GM23248 (cell line): ENCODE data around the gene MEMO1. TPM values are rescaled to one million over a fixed set of nuclear protein-coding genes. Genes with fewer than 3 reads are reported as not detected.
"Not testable (repeated sequence)": the region's sequence is repeated elsewhere in the genome, so short reads cannot be mapped to it uniquely, and the experiment has no call there.

ENCODE experiments used
- DNase-seq: peaks from one replicate; pipeline ENCODE4 v3.0.0-alpha.2; 2015
- H2AFZ ChIP-seq: fragments of 200-600 bp; sonication (generic); 2 replicates; pipeline ENCODE4 v1.6.1; 2016; ENCODE audit warnings: antibody characterized with exemption
- H3F3A ChIP-seq: fragments of 200-600 bp; sonication (generic); 2 replicates; pipeline ENCODE4 v1.6.1; 2016; ENCODE audit warnings: mild to moderate bottlenecking, antibody characterized with exemption, mixed run types; ENCODE audit not compliant: insufficient read depth
- H3K27ac ChIP-seq: fragments of 200-600 bp; sonication (generic); 2 replicates; pipeline ENCODE4 v1.5.1; 2016; ENCODE audit warnings: mild to moderate bottlenecking
- H3K27me3 ChIP-seq: fragments of 200-600 bp; sonication (generic); replicated peaks from 2 replicates; pipeline ENCODE4 v1.6.1; 2016; ENCODE audit warnings: mild to moderate bottlenecking; ENCODE audit not compliant: insufficient read depth
- H3K36me3 ChIP-seq: fragments of 200-600 bp; sonication (generic); 2 replicates; pipeline ENCODE4 v1.6.1; 2016; ENCODE audit warnings: low read depth, mild to moderate bottlenecking
- H3K4me1 ChIP-seq: fragments of 200-600 bp; sonication (generic); 2 replicates; pipeline ENCODE4 v1.6.1; 2016; ENCODE audit warnings: mild to moderate bottlenecking; ENCODE audit not compliant: insufficient read depth
- H3K4me2 ChIP-seq: fragments of 200-600 bp; sonication (generic); one replicate; pipeline ENCODE4 v1.6.1; 2016; ENCODE audit warnings: mild to moderate bottlenecking; ENCODE audit not compliant: unreplicated experiment
- H3K4me3 ChIP-seq: fragments of 200-600 bp; sonication (generic); 2 replicates; pipeline ENCODE4 v1.5.1; 2016; ENCODE audit warnings: mild to moderate bottlenecking
- H3K79me2 ChIP-seq: fragments of 200-600 bp; sonication (generic); 2 replicates; pipeline ENCODE4 v1.6.1; 2016; ENCODE audit warnings: mild to moderate bottlenecking; ENCODE audit not compliant: insufficient read depth
- H3K9ac ChIP-seq: fragments of 200-600 bp; sonication (generic); 2 replicates; pipeline ENCODE4 v1.6.1; 2016; ENCODE audit warnings: mild to moderate bottlenecking
- H3K9me2 ChIP-seq: fragments of 200-600 bp; sonication (generic); 2 replicates; pipeline ENCODE4 v1.6.1; 2016; ENCODE audit warnings: mixed run types, mild to moderate bottlenecking, moderate library complexity; ENCODE audit not compliant: insufficient read depth
- H3K9me3 ChIP-seq: fragments of 200-600 bp; sonication (generic); one replicate; pipeline ENCODE4 v1.6.1; 2017; ENCODE audit warnings: low read depth
- H4K20me1 ChIP-seq: fragments of 200-600 bp; sonication (generic); 2 replicates; pipeline ENCODE4 v1.6.0; 2016; ENCODE audit not compliant: insufficient read depth
- EZH2 ChIP-seq: fragments of 200-600 bp; sonication (generic); IDR thresholded peaks from 2 replicates; pipeline ENCODE4 v1.6.1; 2018; ENCODE audit warnings: antibody characterized with exemption, mild to moderate bottlenecking; ENCODE audit not compliant: insufficient read depth, poor library complexity, severe bottlenecking
- EZH2phosphoT487 ChIP-seq: fragments of 200-600 bp; sonication (generic); IDR thresholded peaks from 2 replicates; pipeline ENCODE4 v1.6.1; 2018; ENCODE audit warnings: antibody characterized with exemption, moderate library complexity, mild to moderate bottlenecking, low read depth; ENCODE audit not compliant: insufficient read depth
- WGBS, 2 experiments: methylation state at CpG; one replicate each; pipeline ENCODE4 v1.1.6; 2015 to 2017; ENCODE audit warnings: low lambda C conversion rate in 2 of 2, low coverage in 1 of 2; ENCODE audit errors: missing lambda C conversion rate in 2 of 2; 5-methylcytosine and 5-hydroxymethylcytosine counted together
- in situ Hi-C: fragments of 300-500 bp; cut with MboI; formaldehyde crosslinking; loops from 2 replicates; pipeline ENCODE4 v1.15.0; 2020
- polyA plus RNA-seq: library from polyadenylated mRNA; unstranded; fragments of >200 nt; fragmentation: Nextera tagmentation; extraction: Ambion mirVana; gene quantifications from 2 replicates; pipeline ENCODE4 v1.2.1, GENCODE V29; 2016
- total RNA-seq: library from RNA; depleted of rRNA; stranded (reverse); fragments of >200 nt; shearing (Covaris generic); gene quantifications from 2 replicates; pipeline ENCODE4 v1.2.3, GENCODE V29; 2014

Gene MEMO1
- total and polyA plus RNA-seq, 2 experiments from 2014 or later: 36.2 to 46.3 TPM

DNA sequence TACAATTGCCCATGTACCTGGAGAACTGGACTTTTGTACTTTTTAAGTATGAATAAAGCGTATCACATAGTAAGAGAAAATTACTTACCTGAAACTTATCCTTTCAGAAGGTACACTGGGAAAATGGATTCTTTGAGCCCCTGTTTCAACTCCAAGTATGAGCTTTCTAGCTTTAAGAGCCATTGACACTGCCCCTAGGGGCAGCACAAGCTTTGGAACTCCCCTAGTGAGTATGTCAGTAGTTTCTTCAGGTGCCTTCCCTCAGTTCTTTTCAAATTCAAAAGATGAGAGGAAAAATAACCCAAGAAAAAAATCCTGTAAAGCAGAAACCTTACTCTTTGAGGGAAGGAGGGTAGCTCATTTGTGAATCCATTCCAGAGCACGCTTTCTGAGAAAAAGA is 124.1 kb downstream of the MEMO1 start:
- no peaks in the 10 kb centered on the region for H3K9me3 ChIP-seq
- H2AFZ ChIP-seq: no peak overlapping the region
- no peak overlapping the region for H3K4me3 ChIP-seq
- H4K20me1 ChIP-seq: no peaks in the 10 kb centered on the region; the same call in 1 of the 2 replicates
- no peak overlapping the region for H3K9ac ChIP-seq
- in situ Hi-C loops: no loop called here
- no peak overlapping the region for H3K4me2 ChIP-seq
- no peak overlapping the region for H3K27ac ChIP-seq
- peaks cover 37% of the 10 kb centered on the region for H3K79me2 ChIP-seq
- no peaks in the 10 kb centered on the region for H3F3A ChIP-seq
- DNase-seq: no peak
- 99 to 100% methylated on average over 2 of the region's 2 CpGs for WGBS, 2 experiments
- peaks cover 8% of the 10 kb centered on the region for H3K36me3 ChIP-seq
- H3K9me2 ChIP-seq: no peaks in the 10 kb centered on the region
- no peaks in the 10 kb centered on the region for H3K27me3 ChIP-seq
- 0 out of 2 replicates have a peak, but pooled peaks cover 3% of the 10 kb centered on the region for H3K4me1 ChIP-seq
- TF ChIP-seq EZH2phosphoT487: no peak
- TF ChIP-seq EZH2: no peak

DNA sequence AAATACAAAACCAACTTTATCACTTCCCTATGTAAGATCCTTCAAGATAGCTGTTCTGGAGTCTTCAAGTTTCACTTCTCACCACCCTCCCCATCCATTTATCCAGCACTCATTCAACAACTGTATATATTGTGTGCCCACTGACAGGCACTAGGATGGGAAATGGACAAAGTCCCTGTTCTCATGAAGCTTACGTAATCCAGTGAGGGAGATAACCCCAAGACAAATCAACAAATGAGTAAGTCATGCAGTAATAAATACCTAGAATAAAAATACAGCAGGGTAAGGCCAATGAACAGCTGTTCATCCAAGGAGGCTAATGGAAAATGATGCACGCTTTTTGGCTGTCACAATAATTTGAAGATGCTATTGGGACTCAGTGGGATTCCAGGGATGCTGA is 133.8 kb downstream of the MEMO1 start:
- no peaks in the 10 kb centered on the region for H3K36me3 ChIP-seq
- no peak overlapping the region for H3K4me3 ChIP-seq
- H2AFZ ChIP-seq: no peak overlapping the region
- peaks cover 21% of the 10 kb centered on the region; the same call in 1 of the 2 replicates for H3K79me2 ChIP-seq
- no peak overlapping the region for H3K27ac ChIP-seq
- H3K27me3 ChIP-seq: no peaks in the 10 kb centered on the region
- TF ChIP-seq EZH2phosphoT487: no peak
- TF ChIP-seq EZH2: no peak
- H3K4me2 ChIP-seq: no peak overlapping the region
- H3F3A ChIP-seq: no peaks in the 10 kb centered on the region
- DNase-seq: no peak
- H3K9me3 ChIP-seq: no peaks in the 10 kb centered on the region
- H3K4me1 ChIP-seq: no peaks in the 10 kb centered on the region
- 97 to 100% methylated on average over 2 of the region's 2 CpGs for WGBS, 2 experiments
- in situ Hi-C loops: no loop called here
- no peaks in the 10 kb centered on the region for H3K9me2 ChIP-seq
- no peaks in the 10 kb centered on the region for H4K20me1 ChIP-seq
- H3K9ac ChIP-seq: no peak overlapping the region

DNA sequence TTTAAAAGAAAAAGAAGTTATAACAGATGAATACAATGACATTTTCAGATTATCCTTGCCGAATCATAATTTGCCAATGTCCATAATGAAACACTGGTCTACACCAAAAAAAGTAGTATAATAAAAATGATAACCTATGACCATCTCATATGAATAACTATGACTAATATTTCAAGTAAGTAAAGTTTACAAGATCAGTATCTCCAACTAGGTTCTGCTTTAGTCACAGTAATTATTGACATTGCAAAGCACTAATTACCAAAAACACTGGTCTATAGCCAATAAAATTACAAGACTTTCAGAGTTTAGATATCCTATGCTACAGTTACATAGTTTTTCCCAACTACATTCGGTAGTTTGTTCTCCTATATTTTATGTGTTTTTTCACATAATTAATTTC is 136.7 kb downstream of the MEMO1 start:
- Histone ChIP-seq H3K9me3 (no peaks in the 10 kb centered on the region), H3K4me3 (no peak overlapping the region), H3K9me2 (no peaks in the 10 kb centered on the region), H3K79me2 (peaks cover 17% of the 10 kb centered on the region; the same call in 1 of the 2 replicates), H3K9ac (no peak overlapping the region), H3K27ac (no peak overlapping the region), H3F3A (no peaks in the 10 kb centered on the region), H4K20me1 (no peaks in the 10 kb centered on the region), H3K4me1 (no peaks in the 10 kb centered on the region), H3K27me3 (no peaks in the 10 kb centered on the region), H3K36me3 (no peaks in the 10 kb centered on the region), H3K4me2 (no peak overlapping the region), H2AFZ (no peak overlapping the region)
- no peak for TF ChIP-seq EZH2phosphoT487
- TF ChIP-seq EZH2: no peak
- in situ Hi-C loops: no loop called here
- 69 to 79% methylated on average over 2 of the region's 2 CpGs for WGBS, 2 experiments
- no peak for DNase-seq

DNA sequence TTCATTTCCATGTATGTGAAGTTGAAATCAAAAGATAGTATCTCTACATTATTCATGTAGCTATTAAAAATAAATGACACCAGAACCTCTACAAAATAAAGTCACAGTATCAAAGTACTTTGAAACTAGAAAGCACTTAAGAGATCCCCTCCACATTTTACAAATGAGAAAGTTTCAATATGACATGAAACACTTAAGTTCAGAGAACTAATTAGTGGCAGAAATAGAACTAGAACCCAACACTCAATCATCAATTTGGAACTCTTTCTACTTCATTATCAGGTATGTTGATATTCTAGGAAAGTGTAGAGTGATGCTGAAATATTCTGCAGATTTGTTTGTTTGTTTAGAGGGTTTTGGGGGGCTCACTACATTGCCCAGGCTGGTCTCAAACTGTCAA is 145.6 kb downstream of the MEMO1 start:
- Histone ChIP-seq H3K36me3 (0 out of 2 replicates have a peak, but pooled peaks cover 2% of the 10 kb centered on the region), H4K20me1 (no peaks in the 10 kb centered on the region), H3K9me3 (no peaks in the 10 kb centered on the region), H3F3A (no peaks in the 10 kb centered on the region), H3K9ac (no peak overlapping the region), H3K27me3 (no peaks in the 10 kb centered on the region), H3K9me2 (no peaks in the 10 kb centered on the region), H3K79me2 (no peaks in the 10 kb centered on the region), H3K4me1 (0 out of 2 replicates have a peak, but pooled peaks cover 5% of the 10 kb centered on the region), H2AFZ (no peak overlapping the region), H3K27ac (no peak overlapping the region), H3K4me2 (no peak overlapping the region), H3K4me3 (no peak overlapping the region)
- TF ChIP-seq EZH2 (no peak), EZH2phosphoT487 (no peak)
- no peak for DNase-seq
- in situ Hi-C loops: no loop called here

DNA sequence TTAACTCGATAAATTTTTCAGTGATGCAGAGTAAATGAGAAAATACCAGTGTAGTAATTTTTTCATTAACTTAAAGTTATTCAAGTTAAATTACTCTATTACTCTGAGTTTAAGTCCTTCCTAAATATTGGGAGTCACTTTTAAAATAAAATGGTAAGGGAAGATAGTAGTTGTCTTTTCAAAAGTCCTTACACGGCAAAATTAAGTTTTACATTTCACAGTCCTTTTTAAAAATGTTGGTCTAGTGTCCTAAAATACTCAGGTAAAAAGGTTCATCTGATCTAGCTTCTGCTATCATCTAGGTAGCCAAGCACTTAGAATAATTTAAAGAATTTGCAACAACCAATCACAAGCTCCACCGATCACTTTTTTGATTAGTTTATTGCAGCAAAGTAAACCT is 146.9 kb downstream of the MEMO1 start:
- no peak overlapping the region for H3K4me3 ChIP-seq
- H3K4me2 ChIP-seq: no peak overlapping the region
- H3K27me3 ChIP-seq: no peaks in the 10 kb centered on the region
- TF ChIP-seq EZH2phosphoT487: no peak
- no peak for TF ChIP-seq EZH2
- H3K79me2 ChIP-seq: no peaks in the 10 kb centered on the region
- 0 out of 2 replicates have a peak, but pooled peaks cover 5% of the 10 kb centered on the region for H3K4me1 ChIP-seq
- in situ Hi-C loops: no loop called here
- H3K9me2 ChIP-seq: no peaks in the 10 kb centered on the region
- 0 out of 2 replicates have a peak, but pooled peaks cover 2% of the 10 kb centered on the region for H3K36me3 ChIP-seq
- DNase-seq: no peak
- no peaks in the 10 kb centered on the region for H3K9me3 ChIP-seq
- no peak overlapping the region for H3K27ac ChIP-seq
- no peaks in the 10 kb centered on the region for H3F3A ChIP-seq
- H4K20me1 ChIP-seq: no peaks in the 10 kb centered on the region
- no peak overlapping the region for H2AFZ ChIP-seq
- no peak overlapping the region for H3K9ac ChIP-seq
- 98% methylated on average over 3 of the region's 3 CpGs for WGBS, 2 experiments

DNA sequence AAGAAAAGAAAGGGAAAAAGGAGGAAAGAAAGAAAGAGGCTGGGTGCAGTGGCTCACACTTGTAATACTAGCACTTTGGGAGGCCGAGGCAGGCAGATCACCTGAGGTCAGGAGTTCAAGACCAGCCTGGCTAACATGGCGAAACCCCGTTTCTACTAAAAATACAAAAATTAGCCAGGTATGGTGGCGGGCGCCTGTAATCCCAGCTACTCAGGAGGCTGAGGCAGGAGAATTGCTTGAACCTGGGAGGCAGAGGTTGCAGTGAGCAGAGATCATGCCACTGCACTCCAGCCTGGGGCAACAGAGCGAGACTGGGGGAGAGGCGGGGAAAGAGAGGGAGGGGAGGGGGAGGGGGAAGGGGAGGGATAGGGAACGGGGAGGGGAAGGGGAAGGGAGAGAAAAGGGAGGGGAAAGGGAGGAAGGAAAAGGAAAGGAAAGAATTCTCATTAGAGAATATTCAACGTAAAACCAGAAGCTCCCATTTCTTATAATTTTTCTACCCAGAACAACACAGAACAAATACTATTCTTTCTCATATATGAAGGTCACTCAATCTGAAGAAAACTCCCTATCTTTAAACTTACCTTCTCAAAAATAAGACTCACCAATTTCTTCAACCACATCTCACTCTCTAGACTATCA is 147.7 kb downstream of the MEMO1 start:
- DNase-seq, H3F3A ChIP-seq, H3K4me2 ChIP-seq, H3K4me3 ChIP-seq, H3K9me3 ChIP-seq, H3K4me1 ChIP-seq, H3K36me3 ChIP-seq, H3K27me3 ChIP-seq, H3K9ac ChIP-seq, H3K9me2 ChIP-seq, H3K27ac ChIP-seq, H4K20me1 ChIP-seq, in situ Hi-C loops, H3K79me2 ChIP-seq, H2AFZ ChIP-seq: not testable (repeated sequence)
- WGBS, 2 experiments: 92 to 94% methylated on average over 6 to 9 of the region's 9 CpGs
